Hepatocyte (in vitro differentiated cells): ENCODE data around the gene EYS.

Experiments
- EZH2phosphoT487 ChIP-seq: fragments of 200-600 bp; sonication (generic); IDR thresholded peaks from one replicate; pipeline ENCODE4 v1.6.1; 2018; ENCODE audit warnings: antibody characterized with exemption, mild to moderate bottlenecking, low read depth, moderate library complexity; ENCODE audit not compliant: unreplicated experiment, severe bottlenecking
- TF ChIP-seq, protein P1 (sequence below): fragments of 200-600 bp; sonication (generic); IDR thresholded peaks from 2 replicates; pipeline ENCODE4 v1.5.1; 2016; ENCODE audit warnings: antibody characterized with exemption, mild to moderate bottlenecking; ENCODE audit not compliant: poor library complexity

DNA sequence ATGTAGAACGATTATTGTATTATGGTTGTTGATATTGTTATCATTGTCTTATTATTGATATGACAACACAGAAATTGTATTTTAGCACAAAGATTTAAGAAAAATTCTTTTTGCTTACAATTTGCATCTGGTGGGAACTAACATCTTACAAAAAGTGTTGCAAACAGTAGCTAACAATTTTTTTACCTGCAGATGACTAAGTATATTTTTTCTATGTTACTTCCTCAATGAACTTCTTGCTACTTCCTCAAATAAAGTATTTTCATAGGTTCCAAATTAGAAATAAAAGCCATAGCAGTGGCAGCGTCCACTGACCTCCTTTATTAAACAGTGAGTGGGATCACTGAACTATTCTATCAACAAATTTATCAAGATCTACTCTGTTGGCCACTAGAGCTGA is 1224.4 kb downstream of the EYS start:
- TF ChIP-seq, protein P1, sequence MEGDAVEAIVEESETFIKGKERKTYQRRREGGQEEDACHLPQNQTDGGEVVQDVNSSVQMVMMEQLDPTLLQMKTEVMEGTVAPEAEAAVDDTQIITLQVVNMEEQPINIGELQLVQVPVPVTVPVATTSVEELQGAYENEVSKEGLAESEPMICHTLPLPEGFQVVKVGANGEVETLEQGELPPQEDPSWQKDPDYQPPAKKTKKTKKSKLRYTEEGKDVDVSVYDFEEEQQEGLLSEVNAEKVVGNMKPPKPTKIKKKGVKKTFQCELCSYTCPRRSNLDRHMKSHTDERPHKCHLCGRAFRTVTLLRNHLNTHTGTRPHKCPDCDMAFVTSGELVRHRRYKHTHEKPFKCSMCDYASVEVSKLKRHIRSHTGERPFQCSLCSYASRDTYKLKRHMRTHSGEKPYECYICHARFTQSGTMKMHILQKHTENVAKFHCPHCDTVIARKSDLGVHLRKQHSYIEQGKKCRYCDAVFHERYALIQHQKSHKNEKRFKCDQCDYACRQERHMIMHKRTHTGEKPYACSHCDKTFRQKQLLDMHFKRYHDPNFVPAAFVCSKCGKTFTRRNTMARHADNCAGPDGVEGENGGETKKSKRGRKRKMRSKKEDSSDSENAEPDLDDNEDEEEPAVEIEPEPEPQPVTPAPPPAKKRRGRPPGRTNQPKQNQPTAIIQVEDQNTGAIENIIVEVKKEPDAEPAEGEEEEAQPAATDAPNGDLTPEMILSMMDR: no peak
- no peak for TF ChIP-seq EZH2phosphoT487
